K562 (cell line): ENCODE measurements around the gene CAPN5. TPM values are rescaled to one million over a fixed set of nuclear protein-coding genes. Genes with fewer than 3 reads are reported as not detected.

Experiments
- CAMTA2 ChIP-seq: fragments of 250-450 bp; sonication (Bioruptor Pico); conservative IDR thresholded peaks from 2 replicates; pipeline ENCODE4 v1.5.1; 2022
- CBFB ChIP-seq: sonication (generic); formaldehyde crosslinking; IDR thresholded peaks from 2 replicates; pipeline ENCODE4 v1.4.0; 2020; ENCODE audit warnings: mild to moderate bottlenecking, missing genetic modification reagents
- DLX4 ChIP-seq: fragments of 250-450 bp; sonication (Bioruptor Pico); IDR thresholded peaks from 2 replicates; pipeline ENCODE4 v1.6.1; 2021; ENCODE audit warnings: mild to moderate bottlenecking
- ELF4 ChIP-seq: fragments of 450-650 bp; formaldehyde crosslinking; IDR thresholded peaks from 2 replicates; pipeline ENCODE4 v1.4.0; 2022; ENCODE audit warnings: missing genetic modification characterization
- HLTF ChIP-seq: fragments of 450-650 bp; IDR thresholded peaks from 2 replicates; pipeline ENCODE4 v1.6.1; 2016
- HNRNPH1 ChIP-seq: fragments of 200-400 bp; formaldehyde crosslinking; optimal IDR thresholded peaks from 2 replicates; pipeline ENCODE3; 2017; ENCODE audit warnings: low read depth, mild to moderate bottlenecking, low read length, moderate library complexity
- KLF10 ChIP-seq: fragments of 250-450 bp; sonication (Bioruptor Pico); IDR thresholded peaks from 2 replicates; pipeline ENCODE4 v1.6.1; 2021; ENCODE audit warnings: matching md5 sums
- MBD2 ChIP-seq: sonication (generic); IDR thresholded peaks from 2 replicates; pipeline ENCODE4 v1.6.1; 2016; ENCODE audit warnings: low read depth, borderline replicate concordance
- MTA2 ChIP-seq: fragments of 450-650 bp; IDR thresholded peaks from 2 replicates; pipeline ENCODE4 v1.6.1; 2016; ENCODE audit warnings: low read depth
- NR2F6 ChIP-seq: fragments of 450-650 bp; formaldehyde crosslinking; IDR thresholded peaks from 2 replicates; pipeline ENCODE4 v1.4.0; 2020; ENCODE audit warnings: mild to moderate bottlenecking
- POLR2A ChIP-seq: fragments of 450-650 bp; conservative IDR thresholded peaks from 2 replicates; pipeline ENCODE4 v1.6.1; 2016
- RERE ChIP-seq: sonication (generic); formaldehyde crosslinking; IDR thresholded peaks from 2 replicates; pipeline ENCODE4 v1.8.0; 2023; ENCODE audit warnings: missing genetic modification reagents, mild to moderate bottlenecking, borderline replicate concordance
- SMAD2 ChIP-seq: fragments of 150-350 bp; IDR thresholded peaks from 2 replicates; pipeline ENCODE4 v1.6.1; 2014; ENCODE audit warnings: low read depth, mild to moderate bottlenecking, low read length
- SMARCA4 ChIP-seq: fragments of 450-650 bp; IDR thresholded peaks from 2 replicates; pipeline ENCODE4 v1.6.1; 2016
- TEAD4 ChIP-seq, 2 experiments: sonication (generic) in 1 of 2; formaldehyde crosslinking in 1 of 2; IDR thresholded peaks; 2 replicates each; pipeline versions ENCODE4 v1.6.1 to v1.8.0; 2012 to 2022; ENCODE audit warnings: borderline replicate concordance in 1 of 2, inconsistent platforms in 1 of 2, low read length in 1 of 2, mild to moderate bottlenecking in 1 of 2, missing genetic modification reagents in 1 of 2
- TRIM25 ChIP-seq: fragments of 450-650 bp; IDR thresholded peaks from 2 replicates; pipeline ENCODE4 v1.7.0; 2016; ENCODE audit warnings: borderline replicate concordance
- ZFPM2 ChIP-seq: fragments of 250-450 bp; sonication (Bioruptor Pico); IDR thresholded peaks from 2 replicates; pipeline ENCODE4 v1.5.1; 2022; ENCODE audit warnings: mild to moderate bottlenecking
- ZHX1 ChIP-seq: fragments of 150-350 bp; conservative IDR thresholded peaks from 2 replicates; pipeline ENCODE4 v1.6.1; 2014; ENCODE audit warnings: low read length
- polyA plus RNA-seq, 8 experiments: library from polyadenylated mRNA; depleted of rRNA in 4 of 8; stranded (reverse) in 5 of 8; unstranded in 3 of 8; fragments of >200 nt; fragmentation: Nextera tagmentation in 2 of 8; fragmentation: Illumina TruSeq in 1 of 8; extraction: Ambion mirVana in 2 of 8; extraction: Trizol in 1 of 8; gene quantifications; 2 replicates each; pipeline versions ENCODE4 v1.2.1 to v1.2.3, GENCODE V29; 2011 to 2014; ENCODE audit warnings: inconsistent platforms in 1 of 8, missing spikeins in 1 of 8
- total RNA-seq, 7 experiments: library from RNA; depleted of rRNA in 6 of 7; stranded (reverse); fragments of >200 nt in 6 of 7; fragmentation: Illumina TruSeq in 2 of 7; extraction: Trizol in 2 of 7; gene quantifications; 2 replicates each; pipeline versions ENCODE4 v1.2.1 to v1.2.3, GENCODE V29; 2011 to 2021; ENCODE audit warnings: low replicate concordance in 1 of 7

The CAPN5 gene
- total and polyA plus RNA-seq, 9 of the 15 experiments (the other 6 are each of a cell fraction or from before 2014, with no cell fraction given): 0.04 to 0.44 (median 0.14) TPM; not detected in 2

- TF ChIP-seq HLTF (no peak), KLF10 (CRISPR knock-in tag) (no peak), DLX4 (CRISPR knock-in tag) (no peak), ELF4 (CRISPR knock-in tag) (no peak), SMARCA4 (no peak), ZFPM2 (CRISPR knock-in tag) (no peak), HNRNPH1 (no peak), CBFB (CRISPR knock-in tag) (no peak), TEAD4 (IDR thresholded peaks at IDR 0.05; ENCODE audit: low read length) (no peak), TEAD4 (CRISPR knock-in tag; IDR thresholded peaks at IDR 0.05; ENCODE audit: borderline replicate concordance) (no peak), RERE (no peak), MTA2 (no peak), MBD2 (no peak), NR2F6 (CRISPR knock-in tag) (no peak), CAMTA2 (CRISPR knock-in tag) (no peak), POLR2A (no peak), TRIM25 (no peak), ZHX1 (0 out of 2 replicates have a peak, but pooled peaks have one; percentile 71), SMAD2 (no peak)
Observed at GRCh38 chr11:77127235-77127911, 60.6 kb downstream of the CAPN5 start (continued).
